HG03439 (cell line): ENCODE results near the gene EFCAB6.

Experiments
- ATAC-seq: cut with Tn5 transposase; IDR thresholded peaks from one replicate; pipeline ENCODE4 v1.9.1; 2021; ENCODE audit warnings: mild to moderate bottlenecking, moderate library complexity; ENCODE audit not compliant: unreplicated experiment

Gene EFCAB6

GRCh38 chr22:43750751-43751150 lies 61.4 kb downstream of the EFCAB6 start:
- no peak for ATAC-seq

DNA sequence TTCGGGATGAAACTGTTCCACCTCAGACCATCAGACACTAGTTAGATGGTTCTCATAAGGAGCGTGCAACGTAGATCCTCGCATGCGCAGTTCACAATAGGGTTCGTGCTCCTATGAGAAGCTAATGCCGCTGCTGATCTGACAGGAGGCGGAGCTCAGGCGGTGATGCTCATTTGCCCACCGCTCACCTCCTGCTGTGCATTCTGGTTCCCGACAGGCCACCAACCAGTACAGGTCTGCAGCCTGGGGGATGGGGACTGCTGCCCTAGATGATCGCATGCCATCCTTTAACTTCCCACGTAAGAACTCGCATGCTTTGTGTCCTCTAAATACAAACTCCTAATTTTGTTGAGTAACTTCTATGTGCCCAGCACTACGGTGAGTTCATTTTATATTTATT lies 62.6 kb downstream of the EFCAB6 start:
- no peak for ATAC-seq

DNA sequence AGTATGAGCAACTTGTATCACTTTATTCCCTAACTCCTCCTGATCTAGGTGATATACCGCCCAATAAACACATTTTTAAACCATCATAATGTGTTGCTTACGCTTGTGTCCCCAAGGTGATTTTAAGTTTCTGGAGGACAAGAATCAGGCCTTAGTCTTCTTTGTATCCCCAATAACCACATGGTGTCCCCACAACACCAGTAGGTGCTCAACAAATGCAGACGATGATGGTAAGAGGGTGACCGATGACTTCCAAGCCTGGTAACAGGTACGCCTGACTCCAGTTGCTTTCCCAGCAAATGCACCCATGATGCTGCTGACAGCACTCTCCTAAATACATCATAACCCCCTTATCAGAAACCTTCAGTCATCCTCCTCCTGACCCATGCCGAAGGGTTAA lies 64.2 kb downstream of the EFCAB6 start:
- no peak for ATAC-seq

GRCh38 chr22:43747058-43747457 lies 65.0 kb downstream of the EFCAB6 start:
- ATAC-seq = no peak

- no peak for ATAC-seq
These were observed 66.2 kb downstream of the EFCAB6 start for GRCh38 chr22:43745783-43746356.

DNA sequence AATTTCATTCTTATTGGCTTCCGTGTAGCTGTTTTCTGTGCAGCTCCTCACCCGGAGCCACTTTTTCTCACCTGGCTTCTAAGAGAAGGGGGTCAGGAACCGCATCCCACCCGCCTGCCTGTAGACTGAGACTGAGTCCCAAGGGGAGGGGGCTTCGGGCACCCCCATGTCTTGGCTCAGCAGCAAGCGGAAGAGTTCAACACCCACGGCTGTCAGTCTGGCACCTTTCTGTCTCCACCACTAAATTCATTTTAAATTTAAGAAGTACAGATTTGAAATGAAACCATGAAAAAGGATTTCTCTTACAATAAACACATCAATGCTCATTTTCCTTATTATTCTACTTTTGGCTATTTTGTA lies 66.7 kb downstream of the EFCAB6 start:
- ATAC-seq = no peak

DNA sequence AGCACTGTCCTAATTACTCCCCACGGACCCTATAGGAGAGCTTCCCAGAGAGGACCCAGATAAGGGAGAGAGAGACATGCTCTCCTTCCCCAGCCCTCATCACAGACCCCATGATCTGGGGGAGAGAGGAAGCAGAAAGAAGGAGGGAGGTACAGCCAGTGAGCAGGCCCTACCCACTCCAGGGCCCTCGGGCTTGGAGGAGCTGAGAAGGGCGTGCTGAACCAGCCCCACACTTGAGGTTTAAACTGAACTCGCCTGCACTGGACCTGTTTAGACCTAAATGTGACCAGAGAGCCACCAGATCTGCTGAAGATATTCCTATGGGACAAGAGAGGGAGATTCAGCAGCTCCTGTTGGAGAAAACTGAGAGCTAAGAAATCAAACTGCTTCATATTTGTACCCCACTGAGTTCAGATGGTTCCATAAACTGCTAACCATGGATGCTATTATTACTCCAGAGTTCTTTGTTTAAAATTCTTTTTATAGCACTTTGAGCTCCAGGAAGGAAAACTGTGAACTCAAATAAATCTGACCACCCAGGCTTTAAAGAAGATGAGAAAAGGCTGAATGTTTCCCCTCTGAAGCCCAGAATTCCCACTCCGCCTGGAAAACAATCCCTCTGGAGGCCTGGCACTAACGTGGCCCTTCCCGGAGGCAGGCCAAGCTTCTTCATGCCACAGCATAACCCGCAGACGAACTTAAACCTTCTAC lies 67.2 kb downstream of the EFCAB6 start:
- ATAC-seq = no peak

- no peak for ATAC-seq
These were observed 68.0 kb downstream of the EFCAB6 start for GRCh38 chr22:43743929-43744643.

DNA sequence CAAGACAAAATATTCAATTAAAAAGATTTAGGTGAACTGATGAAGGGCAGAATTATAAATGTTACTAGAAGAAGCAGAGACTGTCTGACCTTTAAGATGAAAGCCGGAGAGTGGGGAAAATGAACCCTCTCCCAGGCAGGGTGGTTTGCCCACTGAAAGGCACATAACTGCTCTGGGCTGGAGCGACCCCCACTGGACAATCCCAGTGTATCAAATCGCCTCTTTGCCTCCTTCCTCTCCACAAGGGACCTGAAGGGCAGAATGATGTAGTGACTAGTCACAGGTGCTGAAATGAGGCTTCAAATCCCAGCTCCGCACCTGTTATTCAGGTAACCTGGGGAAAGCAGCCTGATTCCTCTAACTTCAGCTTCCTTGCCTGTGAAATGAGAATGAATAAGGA lies 69.0 kb downstream of the EFCAB6 start:
- no peak for ATAC-seq

DNA sequence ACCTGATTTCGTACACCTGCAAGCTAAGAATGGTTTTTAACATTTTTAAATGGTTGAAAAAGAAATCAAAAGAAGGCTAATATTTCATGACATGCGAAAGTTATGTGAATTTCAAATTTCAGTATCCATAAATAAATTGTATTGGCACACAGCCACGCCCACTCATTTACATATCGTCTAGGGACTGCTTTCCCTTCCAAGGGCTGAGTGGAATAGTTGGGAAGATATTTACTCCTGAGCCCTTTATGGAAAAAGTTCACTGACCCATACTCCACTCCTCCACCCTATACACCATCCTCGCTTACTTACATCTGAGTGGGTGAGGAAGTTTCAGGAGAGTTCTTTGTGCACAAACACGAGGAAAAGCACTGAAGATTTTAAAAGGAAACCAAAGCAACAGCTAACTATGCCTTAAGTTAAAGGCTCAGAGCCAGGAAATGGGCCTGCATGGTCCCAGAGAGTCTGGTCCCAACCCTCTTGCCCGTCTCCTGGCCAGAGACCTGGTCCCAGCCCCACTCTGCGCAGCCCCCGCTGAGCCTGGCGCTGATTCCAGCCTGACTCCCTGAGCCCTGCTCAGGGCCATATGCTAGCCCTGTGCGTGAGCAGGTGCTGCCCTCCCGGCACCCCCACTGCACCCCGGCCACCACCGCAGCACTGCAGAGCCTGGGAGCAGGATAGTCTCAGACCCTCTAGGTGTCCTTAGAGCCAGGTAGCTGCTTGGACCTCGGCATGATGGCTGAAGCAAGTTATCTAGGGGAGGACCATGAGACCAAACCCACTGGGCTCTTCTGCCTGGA lies 69.8 kb downstream of the EFCAB6 start:
- ATAC-seq = no peak

GRCh38 chr22:43740587-43741270 lies 71.4 kb downstream of the EFCAB6 start:
- no peak for ATAC-seq

DNA sequence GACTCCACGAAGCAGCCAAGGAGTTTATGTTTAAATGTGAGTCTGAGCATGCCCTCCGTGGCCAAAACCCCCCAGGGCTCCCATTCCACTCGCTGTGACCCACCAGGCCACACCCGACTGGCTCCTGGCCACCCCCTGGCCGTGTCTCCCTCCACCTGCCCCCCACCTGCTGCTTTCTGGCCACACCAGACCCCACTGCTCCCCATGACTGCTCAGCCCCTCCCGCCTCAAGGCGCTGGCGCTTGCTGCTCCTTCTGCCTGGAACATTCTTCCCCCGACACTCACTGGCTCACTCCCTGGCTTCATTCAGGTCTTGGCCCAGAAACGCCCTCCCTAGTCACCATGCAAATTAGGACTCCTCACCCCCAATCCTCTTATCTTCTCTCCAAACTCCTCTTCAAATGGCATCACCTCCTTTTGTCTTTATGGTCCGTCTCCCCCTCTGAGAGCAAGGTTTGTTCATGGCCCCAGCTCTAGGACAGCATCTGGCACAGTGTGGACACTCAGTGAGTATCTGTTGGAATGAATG lies 72.2 kb downstream of the EFCAB6 start:
- no peak for ATAC-seq

DNA sequence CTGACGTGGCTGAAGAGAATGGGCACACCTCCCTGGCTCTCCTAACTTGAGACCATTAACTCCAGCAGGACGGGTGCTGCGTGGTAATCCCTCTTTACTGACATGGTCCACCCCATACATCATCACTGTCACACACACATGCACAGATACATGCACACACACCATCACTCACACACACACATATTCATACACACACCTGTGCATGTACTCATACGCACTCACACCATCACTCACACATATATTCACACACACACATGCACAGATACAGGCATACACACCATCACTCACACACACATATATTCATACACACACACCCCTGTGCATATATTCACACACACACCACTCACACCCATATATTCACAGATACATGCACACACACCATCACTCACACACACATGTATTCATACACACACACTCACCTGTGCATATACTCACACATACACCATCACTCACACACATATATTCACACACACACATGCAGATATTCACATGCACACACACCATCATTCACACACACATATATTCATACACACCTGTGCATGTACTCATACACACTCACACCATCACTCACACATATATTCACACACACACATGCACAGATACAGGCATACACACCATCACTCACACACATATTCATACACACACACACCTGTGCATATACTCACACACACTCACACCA lies 74.8 kb downstream of the EFCAB6 start:
- no peak for ATAC-seq

- ATAC-seq = no peak
These were observed 75.5 kb downstream of the EFCAB6 start for GRCh38 chr22:43736651-43737050.

GRCh38 chr22:43734370-43735150 lies 77.5 kb downstream of the EFCAB6 start:
- no peak for ATAC-seq

- no peak for ATAC-seq
These were observed 79.0 kb downstream of the EFCAB6 start for GRCh38 chr22:43733138-43733537.

GRCh38 chr22:43731988-43732387 lies 80.1 kb downstream of the EFCAB6 start:
- no peak for ATAC-seq

DNA sequence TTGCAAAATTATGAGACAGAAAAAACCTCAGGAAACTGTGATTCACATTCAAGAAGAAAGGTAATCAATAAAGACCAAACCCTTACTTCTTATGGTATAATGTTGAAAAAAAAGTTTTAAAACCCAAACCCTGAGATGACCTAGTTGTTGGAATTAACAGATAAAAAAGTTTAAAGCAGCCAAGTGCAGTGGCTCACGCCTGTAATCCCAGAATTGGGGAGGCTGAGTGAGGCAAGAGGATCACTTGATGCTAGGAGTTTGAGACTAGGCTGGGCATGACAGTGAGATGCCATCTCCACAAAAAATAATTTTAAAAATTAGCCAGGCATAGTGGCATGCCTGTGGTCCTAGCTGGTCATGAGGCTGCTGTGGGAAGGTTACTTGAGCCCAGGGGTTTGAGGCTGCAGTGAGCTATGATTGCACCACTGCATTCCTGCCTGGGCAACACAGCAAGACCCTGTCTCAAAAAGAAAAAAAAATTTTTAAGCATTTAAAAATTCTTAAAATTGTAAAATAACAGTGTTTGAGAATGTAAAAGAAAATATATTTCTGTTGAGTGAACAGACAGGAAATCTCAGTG lies 85.1 kb downstream of the EFCAB6 start:
- ATAC-seq = no peak

DNA sequence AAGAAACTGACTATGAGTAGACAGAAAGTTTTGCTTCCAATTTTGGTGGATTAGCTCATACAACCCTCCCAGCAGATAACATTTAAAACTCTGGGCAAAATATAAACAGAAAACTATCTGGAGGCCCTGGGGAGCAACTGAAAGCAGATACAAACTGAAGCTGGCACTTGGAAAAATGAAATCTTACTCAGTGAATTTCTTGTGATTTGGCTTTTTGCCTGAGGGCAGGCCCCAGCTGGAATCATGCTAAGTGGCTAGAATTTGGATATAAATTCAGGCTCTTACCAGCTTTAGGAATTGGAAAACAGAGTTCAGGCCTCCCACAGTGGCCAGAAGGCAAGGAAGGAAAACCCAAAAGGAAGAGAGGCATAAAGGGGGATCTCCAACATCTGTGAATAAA lies 85.8 kb downstream of the EFCAB6 start:
- no peak for ATAC-seq
